IMR-90 (cell line): ENCODE results near the gene PJA2. TPM values are rescaled to one million over a fixed set of nuclear protein-coding genes. Genes with fewer than 3 reads are reported as not detected.

Source experiments
- ATAC-seq: fragments of 200-7000 bp; cut with Tn5 transposase; 2 replicates; pipeline ENCODE4 v1.9.1; 2020; ENCODE audit warnings: low read depth, mild to moderate bottlenecking, moderate library complexity
- Bru-seq: library from RNA; stranded (reverse); fragments of 400-500 nt; gene quantifications from one replicate; lab custom pipeline; 2021; lab: Mats Ljungman, UMichigan
- BruChase-seq, 2 experiments: library from RNA; stranded (reverse); fragments of 400-500 nt; gene quantifications; one replicate each; lab custom pipeline; 2021; lab: Mats Ljungman, UMichigan
- BruUV-seq: library from RNA; stranded (reverse); fragments of 400-500 nt; replicated peaks from 2 replicates; lab custom pipeline; 2021; lab: Mats Ljungman, UMichigan
- CTCF ChIA-PET: fragments of 300-600 bp; formaldehyde crosslinking; extraction: SDS; loops from one replicate; lab custom pipeline; 2021; ENCODE audit warnings: antibody characterized with exemption; lab: Yijun Ruan, JAX
- POLR2A ChIA-PET: fragments of 300-600 bp; sonication (Branson Sonifier 250); formaldehyde crosslinking; loops from one replicate; lab custom pipeline; 2022; ENCODE audit warnings: antibody characterized with exemption; ENCODE audit not compliant: unreplicated experiment; lab: Charles Lee
- DNase-seq: peaks from one replicate; pipeline ENCODE4 v3.0.0; 2013
- H2AFZ ChIP-seq: replicated peaks from 2 replicates; pipeline ENCODE3; 2013; ENCODE audit warnings: low read length, mild to moderate bottlenecking; ENCODE audit not compliant: poor library complexity
- H2AK5ac ChIP-seq: 2 replicates; pipeline ENCODE4 v1.6.1; 2013; ENCODE audit warnings: low read depth, low read length, inconsistent platforms
- H2AK9ac ChIP-seq: replicated peaks from 2 replicates; pipeline ENCODE3; 2013; ENCODE audit warnings: mild to moderate bottlenecking, low read depth, low read length, moderate library complexity; ENCODE audit not compliant: poor library complexity
- H2BK120ac ChIP-seq: 2 replicates; pipeline ENCODE4 v1.6.1; 2013; ENCODE audit warnings: low read depth, low read length, inconsistent platforms
- H2BK15ac ChIP-seq: 3 replicates; pipeline ENCODE4 v1.6.1; 2013; ENCODE audit warnings: low read depth, low read length, inconsistent platforms
- H2BK20ac ChIP-seq: 2 replicates; pipeline ENCODE4 v1.6.1; 2013; ENCODE audit warnings: low read depth, mild to moderate bottlenecking, inconsistent platforms, low read length, moderate library complexity
- H2BK5ac ChIP-seq: 2 replicates; pipeline ENCODE4 v1.6.1; 2013; ENCODE audit warnings: mild to moderate bottlenecking, low read depth, low read length, inconsistent platforms; ENCODE audit not compliant: poor library complexity, severe bottlenecking
- H3K14ac ChIP-seq: replicated peaks from 2 replicates; pipeline ENCODE4 v1.6.1; 2013; ENCODE audit warnings: low read depth, low read length, inconsistent platforms
- H3K18ac ChIP-seq: 2 replicates; pipeline ENCODE4 v1.6.1; 2013; ENCODE audit warnings: low read depth, low read length, control low read depth
- H3K23ac ChIP-seq: 2 replicates; pipeline ENCODE4 v1.6.1; 2013; ENCODE audit warnings: low read depth, low read length, inconsistent platforms
- H3K27ac ChIP-seq: 2 replicates; pipeline ENCODE4 v1.5.1; 2013; ENCODE audit warnings: mild to moderate bottlenecking, control low read depth, low read length; ENCODE audit not compliant: insufficient read depth
- H3K27me3 ChIP-seq: 2 replicates; pipeline ENCODE4 v1.6.1; 2013; ENCODE audit warnings: low read length; ENCODE audit not compliant: control insufficient read depth, insufficient read depth
- H3K36me3 ChIP-seq: 2 replicates; pipeline ENCODE4 v1.6.1; 2013; ENCODE audit warnings: low read length, mixed read lengths; ENCODE audit not compliant: control insufficient read depth, insufficient read depth
- H3K4ac ChIP-seq: 2 replicates; pipeline ENCODE4 v1.6.1; 2013; ENCODE audit warnings: low read depth, low read length, inconsistent platforms
- H3K4me1 ChIP-seq: 2 replicates; pipeline ENCODE4 v1.6.1; 2013; ENCODE audit warnings: low read length, mixed read lengths; ENCODE audit not compliant: control insufficient read depth, insufficient read depth
- H3K4me2 ChIP-seq: 2 replicates; pipeline ENCODE4 v1.6.1; 2013; ENCODE audit warnings: low read depth, mild to moderate bottlenecking, control low read depth, low read length, moderate library complexity
- H3K4me3 ChIP-seq: 2 replicates; pipeline ENCODE4 v1.5.1; 2013; ENCODE audit warnings: low read depth, mild to moderate bottlenecking, control low read depth, low read length, moderate library complexity; ENCODE audit not compliant: insufficient read depth
- H3K56ac ChIP-seq: 2 replicates; pipeline ENCODE4 v1.6.1; 2013; ENCODE audit warnings: low read length, inconsistent platforms; ENCODE audit not compliant: insufficient read depth; ENCODE audit errors: extremely low read depth
- H3K79me1 ChIP-seq, 2 experiments: 2 replicates each; pipeline ENCODE4 v1.6.1; 2013; ENCODE audit warnings: low read length in 2 of 2, inconsistent platforms in 1 of 2, low read depth in 1 of 2
- H3K9ac ChIP-seq: 2 replicates; pipeline ENCODE4 v1.6.1; 2013; ENCODE audit warnings: low read depth, low read length, control low read depth
- H3K9me1 ChIP-seq: 2 replicates; pipeline ENCODE4 v1.6.1; 2013; ENCODE audit warnings: low read length, inconsistent platforms; ENCODE audit not compliant: insufficient read depth
- H3K9me3 ChIP-seq: 2 replicates; pipeline ENCODE4 v1.6.1; 2013; ENCODE audit warnings: low read length; ENCODE audit not compliant: control insufficient read depth, insufficient read depth
- H4K20me1 ChIP-seq: 2 replicates; pipeline ENCODE4 v1.6.1; 2013; ENCODE audit warnings: low read length, inconsistent platforms; ENCODE audit not compliant: insufficient read depth
- H4K5ac ChIP-seq: 2 replicates; pipeline ENCODE4 v1.6.1; 2013; ENCODE audit warnings: mild to moderate bottlenecking, low read depth, low read length, control low read depth
- H4K8ac ChIP-seq, 2 experiments: 2 replicates each; pipeline ENCODE4 v1.6.1; 2013; ENCODE audit warnings: low read depth in 2 of 2, low read length in 2 of 2, control low read depth in 1 of 2, inconsistent platforms in 1 of 2
- H4K91ac ChIP-seq: 2 replicates; pipeline ENCODE4 v1.6.1; 2013; ENCODE audit warnings: low read depth, low read length, inconsistent platforms; ENCODE audit not compliant: insufficient read depth
- BHLHE40 ChIP-seq: fragments of 150-350 bp; IDR thresholded peaks from 2 replicates; pipeline ENCODE4 v1.6.1; 2016; ENCODE audit warnings: mild to moderate bottlenecking, low read depth, low read length
- CEBPB ChIP-seq: IDR thresholded peaks from 2 replicates; pipeline ENCODE4 v1.6.1; 2012; ENCODE audit warnings: low read depth, low read length, improper control_type of control experiment
- FOS ChIP-seq: fragments of 150-350 bp; IDR thresholded peaks from 2 replicates; pipeline ENCODE4 v1.6.1; 2016; ENCODE audit warnings: low read depth, low read length
- MAFK ChIP-seq: IDR thresholded peaks from 2 replicates; pipeline ENCODE4 v1.6.1; 2012; ENCODE audit warnings: low read depth, low read length, improper control_type of control experiment
- MAZ ChIP-seq: IDR thresholded peaks from 2 replicates; pipeline ENCODE4 v1.6.1; 2012; ENCODE audit warnings: low read depth, mild to moderate bottlenecking, low read length, improper control_type of control experiment, moderate library complexity, borderline replicate concordance
- MXI1 ChIP-seq: IDR thresholded peaks from 2 replicates; pipeline ENCODE4 v1.6.1; 2012; ENCODE audit warnings: low read depth, mild to moderate bottlenecking, low read length, moderate library complexity, borderline replicate concordance
- POLR2A ChIP-seq: IDR thresholded peaks from 2 replicates; pipeline ENCODE4 v1.6.1; 2012; ENCODE audit warnings: mild to moderate bottlenecking, low read depth, low read length
- RAD21 ChIP-seq: IDR thresholded peaks from 2 replicates; pipeline ENCODE4 v1.6.1; 2012; ENCODE audit warnings: low read length, improper control_type of control experiment
- RFX5 ChIP-seq: IDR thresholded peaks from 2 replicates; pipeline ENCODE4 v1.8.0; 2012; ENCODE audit warnings: low read depth, mild to moderate bottlenecking, low read length, moderate library complexity
- SMC3 ChIP-seq: fragments of 150-350 bp; IDR thresholded peaks from 2 replicates; pipeline ENCODE4 v1.6.1; 2016; ENCODE audit warnings: low read depth, mild to moderate bottlenecking, antibody characterized with exemption, low read length, moderate library complexity
- WGBS, 2 experiments: methylation state at CpG; one replicate each; pipeline versions ENCODE4 v1.1.5 to v1.1.7; 2013; ENCODE audit warnings: missing lambda C conversion rate in 2 of 2; ENCODE audit not compliant: insufficient read length in 1 of 2; ENCODE audit errors: extremely low coverage in 2 of 2; 5-methylcytosine and 5-hydroxymethylcytosine counted together
- dilution Hi-C: fragments of 300-500 bp; cut with HindIII; formaldehyde crosslinking; loops from one replicate; pipeline ENCODE4 v1.14.3; 2018; ENCODE audit warnings: low sequenced_read_pairs; ENCODE audit not compliant: unreplicated experiment
- in situ Hi-C: fragments of 300-500 bp; cut with MboI; formaldehyde crosslinking; loops from 3 replicates; pipeline ENCODE4 v1.14.3; 2019; ENCODE audit warnings: low sequenced_read_pairs, inconsistent platforms, mixed read lengths
- intact Hi-C: fragments of 100-400 bp; cut with micrococcal nuclease; formaldehyde crosslinking; loops from 2 replicates; pipeline ENCODE4 v1.10.0; 2022
- long read RNA-seq: library from polyadenylated mRNA; unstranded; transcript quantifications from one replicate; pipeline ENCODE4 v2.0.0, GENCODE V29; 2021; ENCODE audit not compliant: unreplicated experiment
- polyA plus RNA-seq, 3 experiments: library from polyadenylated mRNA; depleted of rRNA; stranded (reverse); fragments of >200 nt; gene quantifications; 2 replicates each; pipeline ENCODE4 v1.2.3, GENCODE V29; 2012; ENCODE audit warnings: low replicate concordance in 1 of 3
- total RNA-seq: library from RNA; depleted of rRNA; stranded (reverse); fragments of >200 nt; gene quantifications from 2 replicates; pipeline ENCODE4 v1.2.3, GENCODE V29; 2012; rRNA removed
- TF ChIP-seq, protein P1 (sequence below): fragments of 150-350 bp; IDR thresholded peaks from 2 replicates; pipeline ENCODE4 v1.6.1; 2016; ENCODE audit warnings: low read depth, mild to moderate bottlenecking, low read length, moderate library complexity, borderline replicate concordance
- TF ChIP-seq, protein P2 (sequence below): fragments of 150-350 bp; IDR thresholded peaks from 2 replicates; pipeline ENCODE4 v1.6.1; 2017; ENCODE audit warnings: mild to moderate bottlenecking, antibody characterized with exemption, low read length, low read depth

Gene PJA2, protein sequence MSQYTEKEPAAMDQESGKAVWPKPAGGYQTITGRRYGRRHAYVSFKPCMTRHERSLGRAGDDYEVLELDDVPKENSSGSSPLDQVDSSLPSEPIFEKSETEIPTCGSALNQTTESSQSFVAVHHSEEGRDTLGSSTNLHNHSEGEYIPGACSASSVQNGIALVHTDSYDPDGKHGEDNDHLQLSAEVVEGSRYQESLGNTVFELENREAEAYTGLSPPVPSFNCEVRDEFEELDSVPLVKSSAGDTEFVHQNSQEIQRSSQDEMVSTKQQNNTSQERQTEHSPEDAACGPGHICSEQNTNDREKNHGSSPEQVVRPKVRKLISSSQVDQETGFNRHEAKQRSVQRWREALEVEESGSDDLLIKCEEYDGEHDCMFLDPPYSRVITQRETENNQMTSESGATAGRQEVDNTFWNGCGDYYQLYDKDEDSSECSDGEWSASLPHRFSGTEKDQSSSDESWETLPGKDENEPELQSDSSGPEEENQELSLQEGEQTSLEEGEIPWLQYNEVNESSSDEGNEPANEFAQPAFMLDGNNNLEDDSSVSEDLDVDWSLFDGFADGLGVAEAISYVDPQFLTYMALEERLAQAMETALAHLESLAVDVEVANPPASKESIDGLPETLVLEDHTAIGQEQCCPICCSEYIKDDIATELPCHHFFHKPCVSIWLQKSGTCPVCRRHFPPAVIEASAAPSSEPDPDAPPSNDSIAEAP
- 70.6 and 112 TPM in 2 replicates for total RNA-seq
- polyA plus RNA-seq (2012; rRNA removed) = 32.8 and 42.3 TPM in 2 replicates
- 7.5 and 9.4 TPM in 2 replicates for polyA plus RNA-seq (2012; cell fraction: cytosol; rRNA removed)
- 2.6 and 20.3 TPM in 2 replicates for polyA plus RNA-seq (2012; cell fraction: nucleus; rRNA removed; ENCODE audit: low replicate concordance)
- Bru-seq, nascent RNA = percentile 95 among the genes with signal in this experiment
- percentile 89 among the genes with signal in this experiment for BruChase-seq, experiment 1, labeled RNA remaining after a 6-hour chase
- percentile 93 among the genes with signal in this experiment for BruChase-seq, experiment 2, labeled RNA remaining after a 2-hour chase
- long read RNA-seq, full-length matches to known transcripts = 125 of 151 reads
- long read RNA-seq, partial matches to known transcripts = 18 of 151 reads
- long read RNA-seq, other reads (novel, unspliced or antisense) = 8 of 151 reads

DNA sequence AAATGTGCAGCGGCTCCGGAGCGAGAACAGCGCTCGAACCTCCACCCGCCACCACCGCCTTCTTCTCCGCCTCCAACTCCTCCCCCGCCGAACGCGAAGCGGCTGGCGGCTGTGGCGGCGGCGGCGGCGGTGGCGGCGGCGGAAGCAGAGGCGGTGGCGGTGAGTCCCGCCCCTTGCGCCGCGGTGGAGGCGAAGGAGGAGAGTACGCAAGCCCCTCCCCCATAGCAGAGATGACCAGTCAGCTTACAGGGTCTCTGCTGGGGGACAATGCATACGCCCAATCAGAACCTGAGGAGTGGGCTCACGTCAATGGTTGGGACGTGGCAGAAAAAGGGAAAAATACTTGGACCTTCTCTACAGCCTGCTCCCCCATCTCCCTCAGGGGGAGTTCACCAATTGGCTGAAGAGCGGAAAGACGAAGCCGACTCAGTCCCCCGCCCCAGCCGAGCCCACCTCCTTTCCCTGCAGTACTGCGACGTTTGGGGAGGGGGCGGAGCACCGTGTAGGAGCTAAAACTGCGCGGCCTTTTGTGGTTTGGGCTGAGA, at the start of gene PJA2:
Gene PJA2, minus strand, starts transcription at position 131 of the 545 bp plus-strand sequence. CDS start 26,541 bp downstream, outside the sequence.
- Histone ChIP-seq H3K4ac (peak within 1 kb of the TSS; percentile 86), H3K79me1 (no peaks in the 10 kb centered on the region; a peak in 2 of 4 replicates), H2BK5ac (peak within 1 kb of the TSS; percentile 86), H2BK20ac (peak within 1 kb of the TSS; percentile 53; the same call in 1 of the 2 replicates), H3K9ac (peak within 1 kb of the TSS; percentile 89), H3K23ac (peak within 1 kb of the TSS; percentile 94), H3K27ac (peak within 1 kb of the TSS; percentile 90), H2AFZ (peak within 1 kb of the TSS; percentile 94), H3K4me1 (peaks cover 3% of the 10 kb centered on the region; the same call in 1 of the 2 replicates), H3K4me2 (peak within 1 kb of the TSS; percentile 94), H4K20me1 (peaks cover 30% of the 10 kb centered on the region), H2BK15ac (peak within 1 kb of the TSS; percentile 17; the same call in 1 of the 3 replicates), H3K4me3 (peak within 1 kb of the TSS; percentile 97), H3K9me1 (no peaks in the 10 kb centered on the region), H3K14ac (peak within 1 kb of the TSS; percentile 94), H3K27me3 (no peaks in the 10 kb centered on the region), H4K91ac (peak within 1 kb of the TSS; percentile 79), H2AK5ac (peak within 1 kb of the TSS; percentile 72), H3K18ac (peak within 1 kb of the TSS; percentile 81), H2BK120ac (peak within 1 kb of the TSS; percentile 81), H2AK9ac (peak within 1 kb of the TSS; percentile 89), H4K8ac (peak within 1 kb of the TSS; percentile 61 to 94), H3K36me3 (no peaks in the 10 kb centered on the region), H3K9me3 (no peaks in the 10 kb centered on the region), H3K56ac (peak within 1 kb of the TSS; percentile 93), H4K5ac (peak within 1 kb of the TSS; percentile 88)
- BruUV-seq = no TSS peak
- POLR2A ChIA-PET = interaction anchor here (0.6 to 1.1 kb wide), 5 partner anchors 9 to 682 kb away, joined by 3 to 11 read pairs (median 4); no protein-coding TSS in a partner anchor
- CTCF ChIA-PET = no interaction called here
- DNase-seq (peak; percentile 100), ATAC-seq (peak; percentile 92)
- no CpG with 5 or more reads among the region's 44 CpGs for WGBS, 2 experiments
- intact Hi-C loops = loop anchor here (1.0 to 5.0 kb wide), 5 partner anchors 45 to 849 kb away; partner anchors contain the start of gene MAN2A1
- dilution Hi-C loops = no loop called here
- in situ Hi-C loops = no loop called here
- TF ChIP-seq, protein P1, sequence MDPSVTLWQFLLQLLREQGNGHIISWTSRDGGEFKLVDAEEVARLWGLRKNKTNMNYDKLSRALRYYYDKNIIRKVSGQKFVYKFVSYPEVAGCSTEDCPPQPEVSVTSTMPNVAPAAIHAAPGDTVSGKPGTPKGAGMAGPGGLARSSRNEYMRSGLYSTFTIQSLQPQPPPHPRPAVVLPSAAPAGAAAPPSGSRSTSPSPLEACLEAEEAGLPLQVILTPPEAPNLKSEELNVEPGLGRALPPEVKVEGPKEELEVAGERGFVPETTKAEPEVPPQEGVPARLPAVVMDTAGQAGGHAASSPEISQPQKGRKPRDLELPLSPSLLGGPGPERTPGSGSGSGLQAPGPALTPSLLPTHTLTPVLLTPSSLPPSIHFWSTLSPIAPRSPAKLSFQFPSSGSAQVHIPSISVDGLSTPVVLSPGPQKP = no peak
- TF ChIP-seq SMC3 = no peak
- no peak for TF ChIP-seq MAFK
- TF ChIP-seq RAD21 = no peak; the same call in 1 of the 2 replicates
- peak; percentile 33; the same call in 1 of the 2 replicates for TF ChIP-seq FOS
- no peak for TF ChIP-seq MXI1
- TF ChIP-seq MAZ = peak; percentile 86; the same call in 1 of the 2 replicates
- TF ChIP-seq, protein P2, sequence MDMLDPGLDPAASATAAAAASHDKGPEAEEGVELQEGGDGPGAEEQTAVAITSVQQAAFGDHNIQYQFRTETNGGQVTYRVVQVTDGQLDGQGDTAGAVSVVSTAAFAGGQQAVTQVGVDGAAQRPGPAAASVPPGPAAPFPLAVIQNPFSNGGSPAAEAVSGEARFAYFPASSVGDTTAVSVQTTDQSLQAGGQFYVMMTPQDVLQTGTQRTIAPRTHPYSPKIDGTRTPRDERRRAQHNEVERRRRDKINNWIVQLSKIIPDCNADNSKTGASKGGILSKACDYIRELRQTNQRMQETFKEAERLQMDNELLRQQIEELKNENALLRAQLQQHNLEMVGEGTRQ = no peak
- TF ChIP-seq BHLHE40 = no peak
- TF ChIP-seq POLR2A = no peak; the same call in none of the 2 replicates
- TF ChIP-seq CEBPB = no peak
- TF ChIP-seq RFX5 = peak; percentile 93
